Neuronal stem cell (in vitro differentiated cells): Measurements from ENCODE around the gene RELN.

Source experiments
- DNase-seq: peaks from one replicate; pipeline ENCODE4 v3.0.0-alpha.2; 2013; ENCODE audit warnings: low spot score
- H2AFZ ChIP-seq: one replicate; pipeline ENCODE4 v1.6.1; 2013; ENCODE audit warnings: mild to moderate bottlenecking, low read length, inconsistent platforms
- H2AK5ac ChIP-seq: 2 replicates; pipeline ENCODE4 v1.6.1; 2013; ENCODE audit warnings: low read depth, mild to moderate bottlenecking, inconsistent platforms, low read length, moderate library complexity, mixed read lengths
- H2BK120ac ChIP-seq: 2 replicates; pipeline ENCODE4 v1.6.1; 2013; ENCODE audit warnings: low read depth, mild to moderate bottlenecking, inconsistent platforms, low read length, moderate library complexity, mixed read lengths
- H2BK12ac ChIP-seq: one replicate; pipeline ENCODE4 v1.6.1; 2013; ENCODE audit warnings: low read length, inconsistent platforms
- H2BK15ac ChIP-seq: 2 replicates; pipeline ENCODE4 v1.6.1; 2013; ENCODE audit warnings: mild to moderate bottlenecking, low read length, inconsistent platforms, mixed read lengths
- H2BK5ac ChIP-seq: one replicate; pipeline ENCODE4 v1.6.1; 2013; ENCODE audit warnings: inconsistent platforms, mild to moderate bottlenecking, low read length, moderate library complexity
- H3K14ac ChIP-seq: one replicate; pipeline ENCODE4 v1.6.1; 2013; ENCODE audit warnings: low read length, inconsistent platforms
- H3K18ac ChIP-seq: 2 replicates; pipeline ENCODE4 v1.6.1; 2013; ENCODE audit warnings: low read length, inconsistent platforms
- H3K23ac ChIP-seq: 2 replicates; pipeline ENCODE4 v1.6.1; 2013; ENCODE audit warnings: low read depth, mild to moderate bottlenecking, mixed read lengths, low read length, inconsistent platforms; ENCODE audit not compliant: poor library complexity
- H3K27ac ChIP-seq: replicated peaks from 3 replicates; pipeline ENCODE4 v1.5.1; 2013; ENCODE audit warnings: low read length, inconsistent platforms
- H3K27me3 ChIP-seq, 3 experiments: 2 replicates each; pipeline ENCODE4 v1.6.1; 2013; ENCODE audit warnings: low read length in 3 of 3, mild to moderate bottlenecking in 2 of 3, inconsistent platforms in 1 of 3, low read depth in 1 of 3, mixed read lengths in 1 of 3, moderate library complexity in 1 of 3; ENCODE audit not compliant: control insufficient read depth in 3 of 3, insufficient read depth in 3 of 3
- H3K36me3 ChIP-seq, 2 donors: replicated peaks in 1 of 2; 2 replicates each; pipeline ENCODE4 v1.6.1; 2013; ENCODE audit warnings: low read length in 2 of 2; ENCODE audit not compliant: control insufficient read depth in 2 of 2, insufficient read depth in 2 of 2
- H3K4ac ChIP-seq: 2 replicates; pipeline ENCODE4 v1.6.1; 2013; ENCODE audit warnings: inconsistent platforms, mild to moderate bottlenecking, low read length, moderate library complexity
- H3K4me1 ChIP-seq, 2 donors: 1 replicate in 1 of 2; 2 replicates in 1 of 2; pipeline ENCODE4 v1.6.1; 2013; ENCODE audit warnings: low read length in 2 of 2, low read depth in 1 of 2; ENCODE audit not compliant: control insufficient read depth in 2 of 2, insufficient read depth in 1 of 2
- H3K4me2 ChIP-seq: one replicate; pipeline ENCODE4 v1.6.1; 2013; ENCODE audit warnings: mild to moderate bottlenecking, low read length, inconsistent platforms; ENCODE audit not compliant: insufficient read depth, poor library complexity, severe bottlenecking
- H3K4me3 ChIP-seq, 2 donors: 2 replicates each; pipeline ENCODE4 v1.5.1; 2013; ENCODE audit warnings: low read length in 2 of 2, mild to moderate bottlenecking in 2 of 2, inconsistent platforms in 1 of 2, moderate library complexity in 1 of 2
- H3K79me1 ChIP-seq: one replicate; pipeline ENCODE4 v1.6.1; 2013; ENCODE audit warnings: low read depth, mild to moderate bottlenecking, inconsistent platforms, low read length, moderate library complexity
- H3K9ac ChIP-seq: one replicate; pipeline ENCODE4 v1.6.1; 2013; ENCODE audit warnings: mild to moderate bottlenecking, low read depth, low read length, inconsistent platforms; ENCODE audit not compliant: poor library complexity
- H3K9me3 ChIP-seq, 2 donors: replicated peaks in 1 of 2; 2 replicates each; pipeline versions ENCODE3 to v1.6.1; 2013; ENCODE audit warnings: low read length in 2 of 2, mild to moderate bottlenecking in 2 of 2, inconsistent platforms in 1 of 2, low read depth in 1 of 2, mixed read lengths in 1 of 2, moderate library complexity in 1 of 2; ENCODE audit not compliant: control insufficient read depth in 2 of 2, insufficient read depth in 1 of 2
- H4K8ac ChIP-seq: one replicate; pipeline ENCODE4 v1.6.1; 2013; ENCODE audit warnings: low read depth, mild to moderate bottlenecking, inconsistent platforms, low read length, moderate library complexity
- H4K91ac ChIP-seq: one replicate; pipeline ENCODE4 v1.6.1; 2013; ENCODE audit warnings: low read length, low read depth, mild to moderate bottlenecking, inconsistent platforms; ENCODE audit not compliant: poor library complexity
- WGBS, 2 donors: extraction: QIAGEN DNeasy Blood & Tissue Kit; methylation state at CpG; one replicate each; pipeline ENCODE4 v1.1.7; 2013; ENCODE audit warnings: missing lambda C conversion rate in 2 of 2, mixed read lengths in 1 of 2; ENCODE audit not compliant: insufficient read length in 2 of 2, insufficient replicate concordance in 1 of 2; ENCODE audit errors: extremely low coverage in 2 of 2; 5-methylcytosine and 5-hydroxymethylcytosine counted together

RELN gene

DNA sequence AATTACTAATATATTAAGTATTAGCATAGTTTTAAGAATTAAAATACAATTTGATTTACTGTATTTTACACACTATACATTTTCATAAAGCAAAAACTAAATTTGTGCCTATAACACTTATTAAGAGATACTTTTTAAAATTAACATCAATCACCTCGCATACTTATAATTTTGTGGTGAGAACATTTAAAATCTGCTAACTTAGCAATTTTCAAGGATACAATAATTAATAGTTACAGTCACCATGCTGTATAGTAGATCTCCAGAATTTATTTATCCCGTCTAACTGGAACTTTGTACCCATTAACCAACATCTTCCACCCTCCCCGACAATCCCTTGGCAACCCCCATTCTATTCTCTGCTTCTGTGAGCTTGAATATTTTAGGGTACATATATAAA is 47.5 kb downstream of the RELN start:
- no peak overlapping the region for H3K9ac ChIP-seq
- H4K8ac ChIP-seq: no peak overlapping the region
- H3K4me2 ChIP-seq: no peak overlapping the region
- H3K4ac ChIP-seq: no peak overlapping the region
- no peak overlapping the region for H2AFZ ChIP-seq
- no peak overlapping the region for H3K4me3 ChIP-seq
- H3K27me3 ChIP-seq: no peaks in the 10 kb centered on the region
- H3K36me3 ChIP-seq: no peaks in the 10 kb centered on the region
- no peak overlapping the region for H3K27ac ChIP-seq
- WGBS, 2 donors: no CpG with 5 or more reads among the region's 3 CpGs
- no peak overlapping the region for H2BK12ac ChIP-seq
- H2BK5ac ChIP-seq: no peak overlapping the region
- H3K4me1 ChIP-seq: no peaks in the 10 kb centered on the region
- H3K9me3 ChIP-seq: no peaks in the 10 kb centered on the region
- H2BK120ac ChIP-seq: no peak overlapping the region
- H2AK5ac ChIP-seq: no peak overlapping the region
- DNase-seq: no peak
- H3K18ac ChIP-seq: no peak overlapping the region
- H4K91ac ChIP-seq: no peak overlapping the region
- no peak overlapping the region for H2BK15ac ChIP-seq
- no peak overlapping the region for H3K23ac ChIP-seq
- no peak overlapping the region for H3K14ac ChIP-seq
- H3K79me1 ChIP-seq: no peaks in the 10 kb centered on the region

DNA sequence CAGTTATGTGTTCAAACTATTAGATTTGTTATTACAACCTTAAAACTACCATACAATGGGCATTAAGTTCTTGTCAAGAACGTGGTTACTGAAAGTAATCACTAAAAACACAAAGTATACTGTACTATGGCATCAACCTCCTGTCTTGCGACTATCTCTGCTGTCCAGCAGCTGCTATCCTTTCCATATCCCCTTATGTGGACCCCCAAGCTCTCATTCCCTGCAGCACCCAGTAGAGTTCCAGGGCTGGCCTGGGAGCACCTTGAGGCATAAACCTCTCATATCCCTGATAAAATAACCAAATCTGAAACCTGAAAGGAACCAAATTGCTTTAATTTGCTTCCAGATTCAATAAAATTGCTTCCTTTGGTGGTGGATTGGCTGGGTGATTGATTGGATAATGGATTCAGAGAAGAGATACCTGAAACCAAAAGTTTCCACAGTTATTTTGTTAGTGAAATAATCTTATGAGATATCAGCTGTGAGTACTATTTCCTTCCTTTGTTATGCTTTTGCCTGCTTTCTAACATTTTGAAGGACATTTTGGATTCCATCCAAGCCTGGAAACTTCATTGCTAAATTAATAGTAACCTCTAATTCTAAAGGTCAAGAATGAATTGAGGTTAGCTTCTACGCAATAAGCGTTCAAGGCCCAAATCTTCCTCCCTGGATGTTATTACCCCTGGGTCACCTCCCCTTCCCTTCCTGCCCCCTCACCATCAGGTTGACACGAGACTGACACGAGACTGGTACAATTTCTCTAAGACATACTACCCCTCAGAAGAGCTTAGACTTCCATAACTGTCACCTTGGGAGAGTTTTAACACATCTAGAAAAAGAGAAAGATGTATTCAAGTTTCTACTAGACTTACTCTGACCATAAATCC is 48.8 kb downstream of the RELN start:
- Histone ChIP-seq H3K23ac (no peak overlapping the region), H3K79me1 (no peaks in the 10 kb centered on the region), H2BK12ac (no peak overlapping the region), H3K27me3 (no peaks in the 10 kb centered on the region), H3K9ac (no peak overlapping the region), H3K4me2 (no peak overlapping the region), H4K8ac (no peak overlapping the region), H2BK120ac (no peak overlapping the region), H3K27ac (no peak overlapping the region), H3K4me3 (no peak overlapping the region), H2AFZ (no peak overlapping the region), H3K4me1 (no peaks in the 10 kb centered on the region), H3K14ac (no peak overlapping the region), H3K4ac (no peak overlapping the region), H3K36me3 (no peaks in the 10 kb centered on the region), H2AK5ac (no peak overlapping the region), H3K18ac (no peak overlapping the region), H3K9me3 (no peaks in the 10 kb centered on the region), H2BK5ac (no peak overlapping the region), H2BK15ac (no peak overlapping the region), H4K91ac (no peak overlapping the region)
- no peak for DNase-seq
- WGBS, 2 donors: no CpG with 5 or more reads among the region's 6 CpGs

DNA sequence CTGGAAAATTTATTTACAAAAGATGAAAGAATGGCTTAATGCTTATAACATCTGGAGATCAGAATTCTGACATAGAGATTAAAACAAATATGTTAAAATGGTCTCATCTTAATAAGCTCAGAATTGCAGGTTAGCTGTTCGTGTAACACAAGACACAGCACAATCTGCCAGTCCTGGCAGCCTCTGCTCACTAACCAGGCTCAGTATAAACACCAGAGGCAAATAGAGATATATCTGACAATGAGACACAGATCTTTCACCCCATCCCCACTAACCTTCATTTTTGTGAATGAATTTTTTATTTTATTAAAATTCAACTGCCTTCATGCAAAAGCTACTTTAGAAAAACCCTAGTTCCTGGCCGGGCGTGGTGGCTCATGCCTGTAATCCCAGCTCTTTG is 51.8 kb downstream of the RELN start:
- Histone ChIP-seq H2AK5ac (no peak overlapping the region), H3K9me3 (no peaks in the 10 kb centered on the region), H3K27me3 (no peaks in the 10 kb centered on the region), H3K36me3 (no peaks in the 10 kb centered on the region), H2BK15ac (no peak overlapping the region), H3K4me2 (no peak overlapping the region), H4K91ac (no peak overlapping the region), H3K9ac (no peak overlapping the region), H2BK12ac (no peak overlapping the region), H4K8ac (no peak overlapping the region), H3K79me1 (no peaks in the 10 kb centered on the region), H3K4me3 (no peak overlapping the region), H2BK5ac (no peak overlapping the region), H2BK120ac (no peak overlapping the region), H3K27ac (no peak overlapping the region), H2AFZ (no peak overlapping the region), H3K4me1 (no peaks in the 10 kb centered on the region), H3K23ac (no peak overlapping the region), H3K18ac (no peak overlapping the region), H3K14ac (no peak overlapping the region), H3K4ac (no peak overlapping the region)
- no peak for DNase-seq
- no CpG with 5 or more reads among the region's 3 CpGs for WGBS, 2 donors

DNA sequence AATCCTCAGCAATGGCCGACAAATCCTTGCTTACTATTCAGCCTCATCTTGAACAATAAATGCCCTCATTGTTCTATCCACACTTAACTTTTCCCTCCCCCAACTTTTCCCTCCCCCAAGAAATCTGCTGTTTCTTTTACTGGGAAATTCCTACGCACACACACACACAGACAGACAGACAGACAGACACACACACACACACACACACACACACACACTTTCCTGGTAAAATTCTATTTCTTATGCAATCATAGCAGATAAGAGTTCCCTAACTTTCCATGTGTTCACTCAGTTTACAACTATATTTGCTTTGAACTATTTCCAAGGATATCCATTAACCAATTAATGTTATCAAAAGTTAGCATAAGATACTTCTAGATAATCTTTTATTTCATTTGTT is 52.9 kb downstream of the RELN start:
- no peaks in the 10 kb centered on the region for H3K27me3 ChIP-seq
- WGBS, 2 donors: no CpG with 5 or more reads among the region's 2 CpGs

More for the DNA sequence above, 52.9 kb downstream of the RELN start:
- no peaks in the 10 kb centered on the region for H3K36me3 ChIP-seq
- no peak overlapping the region for H3K4me2 ChIP-seq
- H3K79me1 ChIP-seq: no peaks in the 10 kb centered on the region
- H3K9ac ChIP-seq: no peak overlapping the region
- H3K9me3 ChIP-seq: no peaks in the 10 kb centered on the region
- H2BK120ac ChIP-seq: no peak overlapping the region
- no peak overlapping the region for H3K4ac ChIP-seq
- no peak overlapping the region for H3K23ac ChIP-seq
- H4K8ac ChIP-seq: no peak overlapping the region
- H3K4me1 ChIP-seq: no peaks in the 10 kb centered on the region
- no peak for DNase-seq
- H2AFZ ChIP-seq: no peak overlapping the region
- no peak overlapping the region for H3K14ac ChIP-seq
- no peak overlapping the region for H3K27ac ChIP-seq
- H2BK12ac ChIP-seq: no peak overlapping the region
- no peak overlapping the region for H2BK5ac ChIP-seq
- no peak overlapping the region for H3K18ac ChIP-seq
- H3K4me3 ChIP-seq: no peak overlapping the region
- H2BK15ac ChIP-seq: no peak overlapping the region
- no peak overlapping the region for H2AK5ac ChIP-seq
- H4K91ac ChIP-seq: no peak overlapping the region
